Posterior vena cava (tissue), 2 donors: ENCODE data around the gene ELSPBP1. TPM values are rescaled to one million over a fixed set of nuclear protein-coding genes. Genes with fewer than 3 reads are reported as not detected.
"Not testable (repeated sequence)": the region's sequence is repeated elsewhere in the genome, so short reads cannot be mapped to it uniquely, and the experiment has no call there.

Experiments
- DNase-seq: peaks from one replicate; pipeline ENCODE4 v3.0.0-alpha.2; 2020; ENCODE audit warnings: low spot score
- intact Hi-C, 2 donors: fragments of 100-400 bp; cut with DNase I; formaldehyde crosslinking; loops; one replicate each; pipeline versions ENCODE4 v1.14.1 to v1.14.2; 2022 to 2023
- total RNA-seq, 2 donors: library from RNA; stranded (reverse); fragmentation: NEBNext Ultra II Directional; extraction: Animal tissue kit (Norgen Biotek cat#: 25700); gene quantifications; one replicate each; pipeline ENCODE4 v1.2.1, GENCODE V29; 2021
- donor health status: DM: yes; HTN: yes; CAD: no.
- donor health status: DM: yes; HTN: yes; CAD: no.

Gene ELSPBP1
- total RNA-seq, 2 donors from 2014 or later: not detected

GRCh38 chr19:48033604-48034003 is 39.2 kb downstream of the ELSPBP1 start:
- no peak for DNase-seq
- intact Hi-C loops: no loop called here

GRCh38 chr19:48036765-48037164 is 42.3 kb downstream of the ELSPBP1 start:
- DNase-seq: no peak
- intact Hi-C loops: no loop called here

DNA sequence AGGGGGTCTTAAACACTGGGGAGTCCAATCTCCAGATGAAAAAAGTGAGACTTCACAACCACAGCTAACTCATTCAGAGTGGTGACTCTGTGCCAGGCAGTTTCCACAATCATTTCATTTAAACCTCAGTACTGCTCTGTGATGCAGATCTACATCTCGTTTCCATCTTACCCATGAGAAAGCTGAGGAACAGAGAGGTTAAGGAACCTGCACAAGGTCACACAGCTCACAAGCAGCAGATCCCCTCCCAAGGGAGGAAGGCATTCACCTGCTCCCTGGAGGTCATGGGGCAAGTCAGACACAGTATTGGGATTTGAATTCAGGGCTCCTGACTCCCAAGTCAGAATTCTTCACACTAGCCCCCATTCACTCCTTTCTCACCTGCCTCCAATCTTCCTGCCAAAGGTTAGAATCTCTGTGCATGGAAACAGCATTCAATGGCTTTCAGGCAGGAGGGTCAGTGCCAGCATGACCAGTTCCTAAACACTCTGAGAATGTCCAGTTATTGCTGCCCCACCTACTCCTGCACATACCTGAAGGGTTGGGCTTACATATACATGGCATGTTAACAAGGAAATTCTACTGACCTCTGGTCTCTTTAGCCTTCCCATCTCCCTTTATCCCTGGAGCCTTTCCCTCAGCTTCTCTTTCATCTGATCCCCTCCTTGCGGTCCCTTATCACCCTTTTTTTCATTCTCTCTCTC is 47.6 kb downstream of the ELSPBP1 start:
- DNase-seq: no peak

DNA sequence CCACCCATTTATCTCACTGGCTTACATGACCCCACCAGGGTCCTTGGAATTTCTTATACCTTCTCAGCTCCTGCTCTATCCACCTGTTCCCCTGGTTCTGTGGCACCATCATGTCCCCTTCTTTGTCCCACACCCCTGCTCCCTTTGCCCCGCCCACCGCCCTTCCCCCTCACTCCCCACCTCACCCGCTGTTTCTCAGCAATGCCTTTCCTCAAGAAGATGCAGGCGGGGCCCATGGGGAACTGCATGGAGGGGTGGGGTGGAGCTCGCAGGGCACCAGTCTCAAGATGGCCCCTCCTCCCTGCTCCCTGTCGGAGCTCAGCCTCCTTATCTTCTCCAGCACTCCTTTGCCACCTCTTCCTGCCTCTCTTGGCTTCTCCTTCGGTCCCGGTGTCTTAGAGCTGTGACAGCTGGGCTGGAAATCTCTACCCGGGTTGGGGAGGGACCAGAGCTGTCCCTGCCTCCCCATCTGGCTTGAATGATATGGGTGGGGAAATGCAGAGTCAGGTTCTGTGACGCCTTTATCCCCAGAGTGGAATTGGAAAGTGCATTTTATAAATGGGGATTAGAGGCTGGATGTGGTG is 49.3 kb downstream of the ELSPBP1 start, which contains the start of gene CABP5:
CABP5 (minus strand) TSS at position 405 of the 584 bp plus-strand sequence; CDS start at position 248, 157 bp downstream.
- intact Hi-C loops: no loop called here
- DNase-seq: peak; percentile 43

More for the DNA sequence above, 47.6 kb downstream of the ELSPBP1 start:
- intact Hi-C loops: no loop called here

DNA sequence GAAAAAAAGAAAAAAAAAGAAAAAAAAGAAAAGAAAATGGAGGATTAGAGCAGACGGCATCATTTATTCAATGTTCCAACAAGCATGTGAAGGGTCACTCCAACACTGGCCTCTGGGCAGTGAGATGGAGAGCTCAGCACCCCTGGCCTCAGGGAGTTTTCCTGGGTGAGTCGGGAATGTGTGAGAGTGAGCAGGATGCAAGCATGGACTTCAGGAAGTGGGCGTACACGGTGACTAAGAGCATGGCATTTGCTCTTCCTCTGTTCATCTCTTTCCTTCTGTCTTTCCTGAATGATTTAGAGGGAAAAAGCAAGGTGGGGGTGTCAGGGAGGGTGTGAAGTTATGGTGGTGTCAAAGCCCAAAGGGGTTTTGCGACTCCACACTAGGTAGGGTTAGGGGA is 50.1 kb downstream of the ELSPBP1 start:
- intact Hi-C loops: no loop called here
- DNase-seq: peak; percentile 2

GRCh38 chr19:48051335-48052033 is 57.1 kb downstream of the ELSPBP1 start:
- no peak for DNase-seq
- intact Hi-C loops: no loop called here

- intact Hi-C loops: no loop called here
Observed at GRCh38 chr19:48053076-48053475, 58.6 kb downstream of the ELSPBP1 start.

GRCh38 chr19:48053856-48054255 is 59.4 kb downstream of the ELSPBP1 start:
- DNase-seq: no peak
- intact Hi-C loops: no loop called here

More at GRCh38 chr19:48053076-48053475, 58.6 kb downstream of the ELSPBP1 start:
- DNase-seq: no peak

DNA sequence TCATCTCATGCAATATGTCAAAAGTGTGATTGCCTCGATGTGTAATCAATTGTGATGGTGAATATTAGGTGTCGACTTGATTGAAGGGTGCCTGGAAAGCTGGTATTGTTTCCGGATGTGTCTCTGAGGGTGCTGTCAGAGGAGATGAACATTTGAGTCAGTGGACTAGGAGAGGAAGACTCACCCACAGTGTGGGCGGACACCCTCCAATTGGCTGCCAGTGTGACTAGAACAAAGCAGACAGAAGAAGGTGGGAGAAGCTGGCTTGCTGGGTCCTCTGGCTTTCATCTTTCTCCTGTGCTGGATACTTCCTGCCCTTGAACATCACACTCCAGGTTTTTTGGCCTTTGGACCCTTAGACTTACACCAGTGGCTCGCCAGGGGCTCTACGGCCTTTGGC is 64.9 kb downstream of the ELSPBP1 start:
- intact Hi-C loops: no loop called here
- no peak for DNase-seq

GRCh38 chr19:48060381-48060780 is 65.9 kb downstream of the ELSPBP1 start:
- intact Hi-C loops: no loop called here
- no peak for DNase-seq

DNA sequence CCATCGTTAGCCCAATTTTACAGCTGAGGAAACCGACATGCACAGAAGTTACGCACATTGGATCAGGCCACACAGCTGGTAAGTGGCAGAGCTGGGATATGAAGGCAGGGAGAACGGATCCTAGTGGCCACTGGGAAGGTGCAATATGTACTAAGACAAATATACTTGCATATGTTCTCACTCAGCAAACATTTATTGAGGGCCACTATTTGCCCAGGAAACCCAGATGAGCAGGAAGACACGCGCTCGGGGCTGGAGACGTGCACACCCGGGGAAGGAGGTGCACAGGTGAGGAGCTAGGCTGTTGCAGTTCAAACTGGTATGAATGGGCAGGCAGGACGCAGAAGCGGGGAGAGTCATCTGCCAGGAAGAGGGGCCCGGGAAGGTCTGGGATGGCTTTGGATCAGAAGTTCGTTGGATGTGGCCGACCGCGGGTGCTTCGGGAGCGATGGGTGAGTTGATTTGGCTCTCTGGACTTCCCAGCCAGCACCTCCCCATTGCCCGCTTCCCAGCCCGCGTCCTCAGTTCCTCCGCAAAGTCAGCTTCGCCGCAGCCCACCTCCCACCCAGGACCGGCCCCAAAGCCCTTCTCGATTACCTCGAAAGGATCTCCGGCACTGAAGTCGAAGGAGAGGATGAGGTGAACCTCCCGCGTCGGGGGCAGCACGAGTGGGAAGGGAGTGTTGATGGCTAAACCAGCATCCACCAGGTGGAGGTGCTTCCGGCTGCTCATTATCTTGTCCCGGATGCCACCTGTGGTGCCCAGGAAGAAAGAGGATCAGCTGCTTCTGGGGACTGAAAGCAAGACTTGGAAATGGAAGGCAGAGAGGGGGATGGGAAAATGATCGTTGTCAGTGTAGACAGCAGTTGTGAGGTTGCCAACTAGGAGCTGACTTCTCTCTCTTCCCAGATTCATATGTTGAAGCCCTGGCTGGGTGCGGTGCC is 67.2 kb downstream of the ELSPBP1 start:
- no peak for DNase-seq
- intact Hi-C loops: no loop called here

- DNase-seq: no peak
- intact Hi-C loops: no loop called here
Observed at GRCh38 chr19:48064509-48064908, 70.1 kb downstream of the ELSPBP1 start.

GRCh38 chr19:48069435-48069834 is 75.0 kb downstream of the ELSPBP1 start:
- no peak for DNase-seq
- intact Hi-C loops: no loop called here

- DNase-seq: not testable (repeated sequence)
- intact Hi-C loops: loop anchor here in 1 of 2 donors (5.0 kb wide), 1 partner anchor 658 kb away; no protein-coding TSS in a partner anchor
Observed at GRCh38 chr19:48070177-48070769, 75.8 kb downstream of the ELSPBP1 start.

Other genes with a start within 250 kb of the ELSPBP1 start
- 100 to 1,000 TPM; 184 to 201 TPM for gene NOP53, start 249.1 kb upstream of the ELSPBP1 start, total RNA-seq
- gene SELENOW, start 215.9 kb upstream of the ELSPBP1 start, total RNA-seq: 100 to 1,000 TPM; 404 to 512 TPM
- not detected for gene TPRX1, start 190.1 kb upstream of the ELSPBP1 start, total RNA-seq
- gene CRX, start 172.7 kb upstream of the ELSPBP1 start, total RNA-seq: not detected
- gene TPRX2, start 135.4 kb upstream of the ELSPBP1 start, total RNA-seq: not detected
- gene SULT2A1, start 108.3 kb upstream of the ELSPBP1 start, total RNA-seq: not detected
- gene BSPH1, start 2.5 kb upstream of the ELSPBP1 start, total RNA-seq: not detected
- gene CABP5, start 49.4 kb downstream of the ELSPBP1 start, total RNA-seq: not detected
- gene PLA2G4C, start 116.2 kb downstream of the ELSPBP1 start, total RNA-seq: 10 to 100 TPM; 13.7 to 20.2 TPM
- gene LIG1, start 175.7 kb downstream of the ELSPBP1 start, total RNA-seq: 1 to 10 TPM; 4.8 to 5.9 TPM
- gene ZSWIM9, start 176.0 kb downstream of the ELSPBP1 start, total RNA-seq: 1 to 10 TPM; 6.1 to 8.6 TPM